Fibroblast of lung (primary cell): ENCODE data around the gene NAT8L.

Experiments used
- CTCF ChIP-seq, 2 donors: IDR thresholded peaks in 1 of 2; conservative IDR thresholded peaks in 1 of 2; 1 replicate in 1 of 2; 2 replicates in 1 of 2; pipeline ENCODE4 v1.5.1; 2011 to 2012; ENCODE audit warnings: low read length in 2 of 2, control low read depth in 1 of 2, inconsistent platforms in 1 of 2, low read depth in 1 of 2, mild to moderate bottlenecking in 1 of 2
- EZH2 ChIP-seq: IDR thresholded peaks from 2 replicates; pipeline ENCODE4 v1.5.1; 2012; ENCODE audit warnings: low read length, control low read depth, mild to moderate bottlenecking; ENCODE audit errors: missing control alignments

- TF ChIP-seq CTCF (conservative IDR thresholded peaks at IDR 0.05 in 1 of 2, IDR thresholded peaks at IDR 0.05 in 1 of 2; ENCODE audit: low read depth in 1 of 2, low read length in 2 of 2): no peak
- TF ChIP-seq EZH2: no peak
These were observed 24.1 kb downstream of the NAT8L start for GRCh38 chr4:2083116-2083825.
